Naive B cell (primary cell): Measurements from ENCODE around the gene SRXN1. TPM values are rescaled to one million over a fixed set of nuclear protein-coding genes. Genes with fewer than 3 reads are reported as not detected.
A peak's percentile ranks its signal among the peaks of the same experiment; 100 is the strongest.
"Not testable (repeated sequence)": the region's sequence is repeated elsewhere in the genome, so short reads cannot be mapped to it uniquely, and the experiment has no call there.

Source experiments
- ATAC-seq, 2 donors: fragments of 150-1000 bp; cut with Tn5 transposase; 2 replicates each; pipeline ENCODE4 v1.10.0; 2021; ENCODE audit warnings: low read depth in 2 of 2, mild to moderate bottlenecking in 2 of 2, moderate library complexity in 2 of 2
- DNase-seq: peaks from one replicate; pipeline ENCODE4 v3.0.0; 2022
- H3K27ac Mint-ChIP-seq, 6 donors: one replicate each; pipeline ENCODE4 v1.8.0; 2020 to 2022; ENCODE audit warnings: mild to moderate bottlenecking in 6 of 6, mixed read lengths in 6 of 6, moderate library complexity in 5 of 6, inconsistent platforms in 2 of 6
- H3K27me3 Mint-ChIP-seq, 3 donors: one replicate each; pipeline ENCODE4 v1.8.0; 2021 to 2022; ENCODE audit warnings: mixed read lengths in 3 of 3, mild to moderate bottlenecking in 1 of 3
- H3K36me3 Mint-ChIP-seq, 2 donors: one replicate each; pipeline ENCODE4 v1.8.0; 2020 to 2022; ENCODE audit warnings: mixed read lengths in 2 of 2, inconsistent platforms in 1 of 2, mild to moderate bottlenecking in 1 of 2
- H3K4me1 Mint-ChIP-seq, 3 donors: one replicate each; pipeline ENCODE4 v1.8.0; 2020 to 2022; ENCODE audit warnings: mixed read lengths in 3 of 3, inconsistent platforms in 1 of 3, mild to moderate bottlenecking in 1 of 3, moderate library complexity in 1 of 3
- H3K4me3 Mint-ChIP-seq, 8 donors: one replicate each; pipeline ENCODE4 v1.8.0; 2020 to 2022; ENCODE audit warnings: mild to moderate bottlenecking in 8 of 8, mixed read lengths in 8 of 8, moderate library complexity in 8 of 8, inconsistent platforms in 2 of 8
- H3K9me3 Mint-ChIP-seq, 7 donors: one replicate each; pipeline ENCODE4 v1.8.0; 2020 to 2022; ENCODE audit warnings: mixed read lengths in 7 of 7, mild to moderate bottlenecking in 5 of 7, inconsistent platforms in 2 of 7, moderate library complexity in 1 of 7
- polyA plus RNA-seq, 6 donors: library from polyadenylated mRNA; unstranded; fragments of 300-500 nt; fragmentation: Illumina TruSeq; gene quantifications; one replicate each; pipeline ENCODE4 v1.2.3, GENCODE V29; 2021; ENCODE audit warnings: low read depth in 6 of 6

SRXN1 gene
- polyA plus RNA-seq, 6 donors from 2014 or later, result 0.14 to 0.82 (median 0.68) TPM; not detected in 1

GRCh38 chr20:646868-647233, 6.1 kb downstream of the SRXN1 start:
- Mint-ChIP-seq H3K4me1 (peaks cover 0 to 12% (median 5%) of the 10 kb centered on the region in 3 donors), H3K27me3 (peaks cover 13 to 53% (median 21%) of the 10 kb centered on the region in 3 donors), H3K36me3 (peaks cover 0 to 3% of the 10 kb centered on the region in 2 donors), H3K9me3 (peaks cover 0 to 3% (median 0%) of the 10 kb centered on the region in 7 donors), H3K4me3 (no peak overlapping the region), H3K27ac (no peak overlapping the region)
- DNase-seq, result no peak
- ATAC-seq, result no peak

DNA sequence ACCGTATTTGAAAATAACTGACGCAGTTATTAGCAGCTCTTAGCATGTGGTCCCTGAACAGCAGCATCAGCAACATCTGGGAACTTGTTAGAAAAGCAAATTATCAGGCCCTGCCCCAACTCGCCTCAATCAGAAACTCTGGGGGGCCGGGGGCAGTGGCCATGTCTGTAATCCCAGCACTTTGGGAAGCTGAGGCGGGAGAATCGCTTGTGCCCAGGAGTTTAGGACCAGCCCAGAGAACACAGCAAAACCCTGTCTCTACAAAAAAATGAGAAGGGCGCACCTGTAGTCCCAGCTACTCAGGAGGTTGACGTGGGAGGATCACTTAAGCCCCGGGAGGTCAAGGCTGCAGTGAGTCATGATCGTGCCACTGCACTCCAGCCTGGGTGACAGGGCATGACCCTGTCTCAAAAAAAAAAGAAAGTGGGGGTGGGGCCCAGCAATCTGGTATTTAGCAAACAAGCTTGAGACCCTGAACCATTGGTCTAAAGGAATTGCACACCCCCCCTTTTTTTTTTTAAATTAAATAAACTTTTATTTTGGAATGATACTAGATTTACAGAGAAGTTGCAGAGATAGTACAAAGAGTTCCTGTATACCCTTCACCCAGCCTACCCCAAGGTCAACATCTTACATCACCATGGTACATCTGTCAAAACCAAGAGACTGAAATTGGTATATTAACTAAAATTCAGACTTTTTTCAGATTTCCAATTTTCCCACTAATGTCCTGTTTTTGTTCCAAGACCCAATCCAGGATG, 6.7 kb downstream of the SRXN1 start:
- Mint-ChIP-seq H3K9me3 (peaks cover 0 to 3% (median 0%) of the 10 kb centered on the region in 7 donors), H3K4me3 (peak overlapping the region in 1 of 8 donors; percentile 51), H3K27ac (no peak overlapping the region), H3K4me1 (peaks cover 0 to 15% (median 5%) of the 10 kb centered on the region in 3 donors), H3K36me3 (peaks cover 0 to 3% of the 10 kb centered on the region in 2 donors), H3K27me3 (peaks cover 16 to 48% (median 21%) of the 10 kb centered on the region in 3 donors)
- ATAC-seq, result no peak
- DNase-seq, result no peak

DNA sequence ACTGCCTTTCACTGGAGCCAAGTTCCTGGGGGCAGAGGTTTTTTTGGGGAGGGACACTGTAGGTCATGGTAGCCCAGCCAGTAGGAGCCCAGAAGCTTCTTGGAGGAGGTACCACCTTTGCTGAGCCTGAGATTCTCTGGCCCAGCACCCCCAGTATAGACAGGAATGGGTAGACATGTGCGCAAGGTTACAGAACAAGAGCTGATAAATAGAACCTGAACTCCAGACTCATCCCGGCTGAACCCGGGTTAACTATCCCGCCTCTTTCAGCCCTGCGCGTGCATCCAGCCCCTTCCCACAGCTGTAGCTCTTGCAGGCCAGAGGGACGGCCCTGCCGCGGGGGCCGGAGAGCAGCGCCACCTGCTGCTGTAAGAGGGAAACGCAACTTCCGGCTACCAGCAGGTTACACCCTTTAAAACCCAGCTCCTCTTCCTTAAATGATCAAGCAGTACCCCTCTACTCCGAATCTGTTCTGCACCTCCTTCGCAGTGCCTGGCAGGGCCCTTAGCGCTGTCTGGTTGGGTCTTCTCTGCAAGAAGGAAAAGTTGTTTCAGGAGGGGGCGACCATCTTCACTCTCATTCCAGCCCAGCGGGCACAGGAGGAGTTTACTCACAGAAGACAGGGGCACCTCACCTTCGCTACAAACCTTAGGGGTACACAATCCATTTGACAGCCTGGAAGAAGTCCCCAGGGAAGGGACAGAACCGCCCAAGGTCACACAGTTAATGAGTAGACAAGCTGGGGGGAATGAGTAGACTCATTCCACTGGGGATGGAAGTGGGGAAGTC, 7.5 kb downstream of the SRXN1 start:
- peaks cover 0 to 3% of the 10 kb centered on the region in 2 donors for H3K36me3 Mint-ChIP-seq
- ATAC-seq (peak; percentile 76 to 78), DNase-seq (peak; percentile 53)
- peak overlapping the region in 1 of 6 donors; percentile 44 for H3K27ac Mint-ChIP-seq
- H3K27me3 Mint-ChIP-seq, result peaks cover 21 to 45% (median 21%) of the 10 kb centered on the region in 3 donors
- no peak overlapping the region for H3K4me3 Mint-ChIP-seq
- peaks cover 0 to 3% (median 0%) of the 10 kb centered on the region in 7 donors for H3K9me3 Mint-ChIP-seq
- H3K4me1 Mint-ChIP-seq, result peaks cover 0 to 18% (median 5%) of the 10 kb centered on the region in 3 donors

DNA sequence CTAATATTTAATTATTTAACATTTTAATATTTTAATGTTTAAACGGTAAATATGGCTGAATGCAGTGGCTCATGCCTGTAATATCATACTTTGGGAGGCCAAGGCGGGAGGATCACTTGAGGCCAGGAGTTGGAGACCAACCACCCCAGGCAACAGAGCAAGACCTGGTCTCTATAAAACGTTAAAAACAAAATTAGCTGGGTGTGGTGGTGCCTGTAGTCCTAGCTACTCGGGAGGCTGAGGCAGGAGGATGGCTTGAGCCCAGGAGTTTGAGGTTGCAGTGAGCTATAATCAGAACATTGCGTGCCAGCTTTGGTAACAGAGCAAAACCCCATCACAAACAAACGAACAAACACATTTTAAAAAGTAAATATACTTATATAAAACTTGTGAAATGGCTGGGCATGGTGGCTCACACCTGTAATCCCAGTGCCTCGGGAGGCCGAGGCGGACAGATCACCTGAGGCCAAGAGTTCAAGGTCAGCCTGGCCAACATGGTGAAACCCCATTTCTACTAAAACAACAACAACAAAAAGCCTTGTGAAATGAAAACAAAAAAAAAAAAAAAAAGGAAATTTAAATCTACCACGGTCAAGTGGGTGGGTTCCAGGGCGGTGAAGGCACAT, 8.2 kb downstream of the SRXN1 start:
- H3K27ac Mint-ChIP-seq, result no peak overlapping the region
- H3K4me3 Mint-ChIP-seq, result peak overlapping the region in 1 of 8 donors; percentile 44
- ATAC-seq (no peak), DNase-seq (no peak)
- H3K9me3 Mint-ChIP-seq, result peaks cover 0 to 3% (median 0%) of the 10 kb centered on the region in 7 donors
- H3K4me1 Mint-ChIP-seq, result peaks cover 0 to 18% (median 0%) of the 10 kb centered on the region in 3 donors
- H3K36me3 Mint-ChIP-seq, result peaks cover 0 to 3% of the 10 kb centered on the region in 2 donors
- peaks cover 18 to 37% (median 21%) of the 10 kb centered on the region in 3 donors for H3K27me3 Mint-ChIP-seq

- Mint-ChIP-seq H3K4me1 (peaks cover 0 to 18% (median 0%) of the 10 kb centered on the region in 3 donors), H3K9me3 (peaks cover 0 to 3% (median 0%) of the 10 kb centered on the region in 7 donors), H3K36me3 (no peaks in the 10 kb centered on the region), H3K4me3 (peak overlapping the region in 5 of 8 donors; percentile 10 to 70 (median 28)), H3K27ac (no peak overlapping the region), H3K27me3 (peaks cover 17 to 29% (median 25%) of the 10 kb centered on the region in 3 donors)
- no peak for ATAC-seq
- no peak for DNase-seq
Observed at GRCh38 chr20:642398-643174, 10.4 kb downstream of the SRXN1 start.

- DNase-seq, H3K9me3 Mint-ChIP-seq, H3K27ac Mint-ChIP-seq, H3K36me3 Mint-ChIP-seq, ATAC-seq, H3K4me3 Mint-ChIP-seq: not testable (repeated sequence)
- H3K27me3 Mint-ChIP-seq, result peaks cover 17 to 33% (median 30%) of the 10 kb centered on the region in 3 donors
- peaks cover 0 to 18% (median 0%) of the 10 kb centered on the region in 3 donors for H3K4me1 Mint-ChIP-seq
Observed at GRCh38 chr20:642013-642397, 11.0 kb downstream of the SRXN1 start.

- ATAC-seq (no peak), DNase-seq (no peak)
- peak overlapping the region in 5 of 8 donors; percentile 10 to 64 (median 21) for H3K4me3 Mint-ChIP-seq
- H3K9me3 Mint-ChIP-seq, result peaks cover 0 to 3% (median 0%) of the 10 kb centered on the region in 7 donors
- peak overlapping the region in 1 of 6 donors; percentile 62 for H3K27ac Mint-ChIP-seq
- H3K27me3 Mint-ChIP-seq, result peaks cover 17 to 33% (median 32%) of the 10 kb centered on the region in 3 donors
- peaks cover 0 to 18% (median 0%) of the 10 kb centered on the region in 3 donors for H3K4me1 Mint-ChIP-seq
- H3K36me3 Mint-ChIP-seq, result no peaks in the 10 kb centered on the region
Observed at GRCh38 chr20:641516-641875, 11.5 kb downstream of the SRXN1 start.

- no peak overlapping the region for H3K27ac Mint-ChIP-seq
- H3K4me3 Mint-ChIP-seq, result peak overlapping the region in 5 of 8 donors; percentile 15 to 56 (median 29)
- H3K9me3 Mint-ChIP-seq, result peaks cover 0 to 3% (median 0%) of the 10 kb centered on the region in 7 donors
- H3K4me1 Mint-ChIP-seq, result peaks cover 0 to 18% (median 0%) of the 10 kb centered on the region in 3 donors
- DNase-seq (no peak), ATAC-seq (no peak)
- peaks cover 17 to 38% (median 31%) of the 10 kb centered on the region in 3 donors for H3K27me3 Mint-ChIP-seq
- H3K36me3 Mint-ChIP-seq, result no peaks in the 10 kb centered on the region
Observed at GRCh38 chr20:640674-641515, 12.1 kb downstream of the SRXN1 start.

DNA sequence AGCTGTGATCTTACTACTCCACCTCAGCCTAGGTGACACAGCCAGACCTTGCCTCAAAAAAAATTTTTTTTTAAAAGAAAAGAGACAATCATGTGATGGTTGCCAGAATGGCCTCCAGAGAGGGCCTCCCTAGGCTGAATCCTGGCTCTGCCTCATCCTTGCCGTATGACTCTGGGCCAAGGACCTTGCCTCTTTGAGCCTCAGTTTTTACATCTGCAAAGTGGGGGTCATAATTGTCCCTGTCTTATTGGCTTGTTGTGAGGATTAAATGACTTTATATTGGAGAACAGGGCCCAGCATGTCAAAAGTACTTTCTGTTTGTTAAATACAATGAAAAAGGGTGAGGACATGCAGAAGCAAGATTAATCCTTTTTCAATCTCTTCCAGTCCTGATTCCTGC, 14.4 kb downstream of the SRXN1 start:
- H3K4me3 Mint-ChIP-seq, result no peak overlapping the region
- ATAC-seq (no peak), DNase-seq (no peak)
- H3K9me3 Mint-ChIP-seq, result peaks cover 0 to 3% (median 0%) of the 10 kb centered on the region in 7 donors
- H3K27me3 Mint-ChIP-seq, result peaks cover 16 to 46% (median 17%) of the 10 kb centered on the region in 3 donors
- H3K36me3 Mint-ChIP-seq, result no peaks in the 10 kb centered on the region
- H3K4me1 Mint-ChIP-seq, result peaks cover 0 to 13% (median 0%) of the 10 kb centered on the region in 3 donors
- H3K27ac Mint-ChIP-seq, result no peak overlapping the region

GRCh38 chr20:637559-637958, 15.4 kb downstream of the SRXN1 start:
- DNase-seq (no peak), ATAC-seq (no peak)
- Mint-ChIP-seq H3K9me3 (peaks cover 0 to 3% (median 0%) of the 10 kb centered on the region in 7 donors), H3K27ac (peak overlapping the region in 1 of 6 donors; percentile 76), H3K4me1 (peaks cover 0 to 7% (median 0%) of the 10 kb centered on the region in 3 donors), H3K36me3 (no peaks in the 10 kb centered on the region), H3K4me3 (no peak overlapping the region), H3K27me3 (peaks cover 6 to 42% (median 8%) of the 10 kb centered on the region in 3 donors)

DNA sequence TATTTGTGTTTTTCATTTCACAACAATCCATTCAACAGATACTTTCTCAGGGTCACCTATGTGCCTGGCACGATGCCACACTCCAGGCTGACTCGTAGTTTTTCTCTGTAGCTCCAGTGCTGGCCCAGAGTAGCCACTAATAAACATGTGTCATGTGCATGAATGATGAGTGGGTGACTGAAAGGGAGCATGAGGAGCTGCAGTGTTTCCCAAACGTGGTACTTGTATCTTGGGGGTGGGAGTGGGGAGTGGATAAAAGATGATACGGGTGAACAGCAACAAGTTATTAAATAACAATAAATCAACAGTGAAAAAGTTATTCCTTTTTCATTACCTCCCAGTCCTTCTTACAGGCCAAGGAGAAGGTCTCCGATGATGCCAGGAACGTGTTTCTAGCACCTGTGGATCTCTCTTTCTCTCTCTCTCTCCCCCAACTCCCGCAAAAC, 17.1 kb downstream of the SRXN1 start:
- no peak overlapping the region for H3K27ac Mint-ChIP-seq
- H3K36me3 Mint-ChIP-seq, result no peaks in the 10 kb centered on the region
- H3K4me3 Mint-ChIP-seq, result no peak overlapping the region
- H3K4me1 Mint-ChIP-seq, result no peaks in the 10 kb centered on the region
- H3K9me3 Mint-ChIP-seq, result no peaks in the 10 kb centered on the region
- peaks cover 5 to 44% (median 6%) of the 10 kb centered on the region in 3 donors for H3K27me3 Mint-ChIP-seq
- ATAC-seq (no peak), DNase-seq (no peak)
